Esophagus mucosa (tissue), 1 donor: ENCODE results near the gene CHST7. TPM values are rescaled to one million over a fixed set of nuclear protein-coding genes. Genes with fewer than 3 reads are reported as not detected.

ENCODE experiments used
- total RNA-seq: library from RNA; stranded (reverse); gene quantifications from one replicate; pipeline ENCODE4 v1.2.4, GENCODE V29; 2023
- donor health status: DM: yes; HTN: yes; CAD: no.

Gene CHST7
- total RNA-seq, 1 donor from 2014 or later = 0.96 TPM

Other genes with a start within 250 kb of the CHST7 start
- 3.6 TPM for gene ZNF674, start 28.3 kb upstream of the CHST7 start, total RNA-seq
- 6.3 TPM for gene SLC9A7, start 185.4 kb downstream of the CHST7 start, total RNA-seq